EL (cell line): ENCODE results near the gene FBXW8.

ENCODE experiments used
- DNase-seq: peaks from one replicate; pipeline ENCODE4 v3.0.0-alpha.2; 2016

The FBXW8 gene

GRCh38 chr12:117002051-117002817, 91.5 kb downstream of the FBXW8 start:
- no peak for DNase-seq

GRCh38 chr12:117003883-117004404, 93.2 kb downstream of the FBXW8 start:
- no peak for DNase-seq

- no peak for DNase-seq
These were observed 94.8 kb downstream of the FBXW8 start for GRCh38 chr12:117005417-117006046.

- no peak for DNase-seq
These were observed 95.6 kb downstream of the FBXW8 start for GRCh38 chr12:117006333-117006732.

- DNase-seq, result no peak
These were observed 96.8 kb downstream of the FBXW8 start for GRCh38 chr12:117007577-117007976.

GRCh38 chr12:117009759-117010158, 99.0 kb downstream of the FBXW8 start:
- DNase-seq, result no peak

- no peak for DNase-seq
These were observed 100.1 kb downstream of the FBXW8 start for GRCh38 chr12:117010693-117011451.

- DNase-seq, result peak; percentile 52
These were observed 101.4 kb downstream of the FBXW8 start for GRCh38 chr12:117011988-117012805.

- peak; percentile 43 for DNase-seq
These were observed 103.0 kb downstream of the FBXW8 start for GRCh38 chr12:117013726-117014125.

- no peak for DNase-seq
These were observed 103.7 kb downstream of the FBXW8 start for GRCh38 chr12:117014342-117014887.

GRCh38 chr12:117015811-117016210, 105.1 kb downstream of the FBXW8 start:
- no peak for DNase-seq

GRCh38 chr12:117017807-117018206, 107.1 kb downstream of the FBXW8 start:
- DNase-seq, result no peak

GRCh38 chr12:117018276-117018675, 107.5 kb downstream of the FBXW8 start:
- no peak for DNase-seq

- DNase-seq, result no peak
These were observed 107.9 kb downstream of the FBXW8 start for GRCh38 chr12:117018685-117019084.

GRCh38 chr12:117019866-117020265, 109.1 kb downstream of the FBXW8 start:
- no peak for DNase-seq

GRCh38 chr12:117020536-117021220, 109.9 kb downstream of the FBXW8 start:
- DNase-seq, result no peak

GRCh38 chr12:117022465-117022864, 111.7 kb downstream of the FBXW8 start:
- DNase-seq, result no peak

- DNase-seq, result no peak
These were observed 113.5 kb downstream of the FBXW8 start for GRCh38 chr12:117023998-117024960.

GRCh38 chr12:117024961-117025480, 114.3 kb downstream of the FBXW8 start:
- no peak for DNase-seq

- peak; percentile 70 for DNase-seq
These were observed 114.9 kb downstream of the FBXW8 start for GRCh38 chr12:117025481-117026151.
